ENCODE measurements around the gene ICAM5.
"Not testable (repeated sequence)": the region's sequence is repeated elsewhere in the genome, so short reads cannot be mapped to it uniquely, and the experiment has no call there.

Gene ICAM5

DNA sequence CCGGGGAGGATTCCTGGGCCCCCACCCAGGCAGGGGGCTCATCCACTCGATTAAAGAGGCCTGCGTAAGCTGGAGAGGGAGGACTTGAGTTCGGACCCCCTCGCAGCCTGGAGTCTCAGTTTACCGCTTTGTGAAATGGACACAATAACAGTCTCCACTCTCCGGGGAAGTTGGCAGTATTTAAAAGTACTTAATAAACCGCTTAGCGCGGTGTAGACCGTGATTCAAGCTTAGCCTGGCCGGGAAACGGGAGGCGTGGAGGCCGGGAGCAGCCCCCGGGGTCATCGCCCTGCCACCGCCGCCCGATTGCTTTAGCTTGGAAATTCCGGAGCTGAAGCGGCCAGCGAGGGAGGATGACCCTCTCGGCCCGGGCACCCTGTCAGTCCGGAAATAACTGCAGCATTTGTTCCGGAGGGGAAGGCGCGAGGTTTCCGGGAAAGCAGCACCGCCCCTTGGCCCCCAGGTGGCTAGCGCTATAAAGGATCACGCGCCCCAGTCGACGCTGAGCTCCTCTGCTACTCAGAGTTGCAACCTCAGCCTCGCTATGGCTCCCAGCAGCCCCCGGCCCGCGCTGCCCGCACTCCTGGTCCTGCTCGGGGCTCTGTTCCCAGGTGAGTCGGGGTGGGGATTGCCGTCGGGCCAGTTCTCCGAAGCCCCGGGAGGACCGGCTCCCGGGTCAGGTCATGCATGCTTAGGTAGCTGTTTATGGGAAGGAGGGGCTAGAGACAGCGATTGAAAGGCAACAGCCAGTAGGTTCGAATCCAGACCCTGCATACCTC, 18.9 kb upstream of the ICAM5 start, which contains the start of gene ICAM1:
Gene ICAM1, plus strand, starts transcription at position 505 of the 779 bp plus-strand sequence. Its CDS starts 40 bp downstream, at position 545.
- TF ChIP-seq, protein P1, sequence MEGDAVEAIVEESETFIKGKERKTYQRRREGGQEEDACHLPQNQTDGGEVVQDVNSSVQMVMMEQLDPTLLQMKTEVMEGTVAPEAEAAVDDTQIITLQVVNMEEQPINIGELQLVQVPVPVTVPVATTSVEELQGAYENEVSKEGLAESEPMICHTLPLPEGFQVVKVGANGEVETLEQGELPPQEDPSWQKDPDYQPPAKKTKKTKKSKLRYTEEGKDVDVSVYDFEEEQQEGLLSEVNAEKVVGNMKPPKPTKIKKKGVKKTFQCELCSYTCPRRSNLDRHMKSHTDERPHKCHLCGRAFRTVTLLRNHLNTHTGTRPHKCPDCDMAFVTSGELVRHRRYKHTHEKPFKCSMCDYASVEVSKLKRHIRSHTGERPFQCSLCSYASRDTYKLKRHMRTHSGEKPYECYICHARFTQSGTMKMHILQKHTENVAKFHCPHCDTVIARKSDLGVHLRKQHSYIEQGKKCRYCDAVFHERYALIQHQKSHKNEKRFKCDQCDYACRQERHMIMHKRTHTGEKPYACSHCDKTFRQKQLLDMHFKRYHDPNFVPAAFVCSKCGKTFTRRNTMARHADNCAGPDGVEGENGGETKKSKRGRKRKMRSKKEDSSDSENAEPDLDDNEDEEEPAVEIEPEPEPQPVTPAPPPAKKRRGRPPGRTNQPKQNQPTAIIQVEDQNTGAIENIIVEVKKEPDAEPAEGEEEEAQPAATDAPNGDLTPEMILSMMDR (IDR thresholded peaks at IDR 0.05; ENCODE audit: borderline replicate concordance, insufficient read depth, low read depth, low read length) = peak; percentile 29; the same call in 1 of the 2 replicates
- peak within 1 kb of the TSS; percentile 81 for H3K4me3 ChIP-seq (ENCODE audit: low read depth, low read length)

DNA sequence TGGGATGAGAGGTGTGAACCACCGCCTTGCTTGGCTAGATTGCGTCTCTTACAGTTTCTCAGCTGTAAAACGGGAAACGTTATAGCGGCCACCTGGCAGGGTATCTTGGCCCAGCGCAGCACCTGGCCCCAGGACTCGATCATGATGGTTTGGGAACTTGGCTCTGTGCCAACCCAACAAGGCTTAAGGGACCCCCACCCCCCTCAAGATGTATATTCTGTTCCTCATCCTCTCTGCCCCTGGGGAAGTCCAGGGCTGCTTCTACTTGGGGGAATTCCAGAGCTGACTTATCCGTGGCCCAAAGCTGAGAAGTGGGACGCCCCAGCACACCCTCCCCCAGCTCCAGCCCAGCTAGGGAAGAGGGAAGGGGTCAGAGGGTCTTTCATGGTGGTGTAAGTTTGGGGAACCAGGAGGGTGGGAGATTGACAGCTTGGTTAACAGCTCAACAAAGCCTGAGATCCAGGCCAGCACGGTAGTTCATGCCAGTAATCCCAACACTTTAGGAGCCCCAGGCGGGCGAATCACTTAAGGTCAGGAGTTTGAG, 18.1 kb upstream of the ICAM5 start:
- H3K4me3 ChIP-seq (ENCODE audit: low read depth, low read length) = peak overlapping the region; percentile 81
- TF ChIP-seq, protein P1 (IDR thresholded peaks at IDR 0.05; ENCODE audit: borderline replicate concordance, insufficient read depth, low read depth, low read length) = no peak

DNA sequence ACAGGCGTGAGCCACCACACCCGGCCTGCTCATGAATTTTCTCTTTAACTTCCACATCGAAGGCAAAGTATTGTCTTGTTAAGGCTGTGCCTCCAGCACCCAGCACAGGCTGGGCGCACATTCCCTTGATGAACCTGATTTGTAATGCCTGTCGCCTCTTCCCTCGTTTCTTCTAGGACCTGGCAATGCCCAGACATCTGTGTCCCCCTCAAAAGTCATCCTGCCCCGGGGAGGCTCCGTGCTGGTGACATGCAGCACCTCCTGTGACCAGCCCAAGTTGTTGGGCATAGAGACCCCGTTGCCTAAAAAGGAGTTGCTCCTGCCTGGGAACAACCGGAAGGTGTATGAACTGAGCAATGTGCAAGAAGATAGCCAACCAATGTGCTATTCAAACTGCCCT, 15.2 kb upstream of the ICAM5 start:
- H3K4me3 ChIP-seq (ENCODE audit: low read depth, low read length) = peak overlapping the region; percentile 1
- TF ChIP-seq, protein P1 (IDR thresholded peaks at IDR 0.05; ENCODE audit: borderline replicate concordance, insufficient read depth, low read depth, low read length) = no peak

DNA sequence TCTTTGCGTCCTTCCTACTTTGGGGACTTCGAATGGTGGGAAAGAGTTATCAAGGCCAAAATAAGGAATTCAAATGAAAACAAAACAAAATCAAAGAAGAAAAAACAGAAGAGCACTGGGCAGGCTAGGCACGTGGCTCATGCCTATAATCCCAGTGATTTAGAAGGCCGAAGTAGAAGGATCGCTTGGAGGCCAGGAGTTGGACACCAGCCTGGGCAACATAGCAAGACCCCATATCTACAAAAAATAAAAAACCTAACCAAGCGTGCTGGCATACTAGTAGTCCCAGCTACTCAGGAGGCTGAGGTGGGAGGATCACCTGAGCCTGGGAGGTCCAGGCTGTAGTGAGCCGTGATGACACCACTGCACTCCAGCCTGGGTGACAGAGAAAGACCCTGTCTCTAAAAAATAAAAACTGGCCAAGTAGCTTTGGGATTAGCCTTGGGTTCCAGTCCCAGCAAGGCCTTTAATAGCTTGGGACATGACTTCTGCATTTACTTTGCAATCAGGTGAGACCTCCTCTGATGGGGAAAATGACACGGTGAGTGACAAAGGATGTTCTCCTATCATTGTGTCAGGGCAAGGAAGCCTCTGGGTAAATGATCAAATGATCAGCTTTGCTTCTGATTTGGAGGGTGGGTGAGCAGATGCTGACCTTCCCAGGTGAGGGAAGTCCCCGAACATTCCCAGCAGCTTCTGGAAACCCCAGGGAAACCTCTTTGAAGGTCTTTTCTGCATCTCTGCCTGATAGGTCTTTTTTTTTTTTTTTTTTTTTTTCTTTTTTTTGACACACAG, 11.8 kb upstream of the ICAM5 start:
- no peak overlapping the region for H3K4me3 ChIP-seq (ENCODE audit: low read depth, low read length)
- TF ChIP-seq, protein P1 (IDR thresholded peaks at IDR 0.05; ENCODE audit: borderline replicate concordance, insufficient read depth, low read depth, low read length) = no peak

DNA sequence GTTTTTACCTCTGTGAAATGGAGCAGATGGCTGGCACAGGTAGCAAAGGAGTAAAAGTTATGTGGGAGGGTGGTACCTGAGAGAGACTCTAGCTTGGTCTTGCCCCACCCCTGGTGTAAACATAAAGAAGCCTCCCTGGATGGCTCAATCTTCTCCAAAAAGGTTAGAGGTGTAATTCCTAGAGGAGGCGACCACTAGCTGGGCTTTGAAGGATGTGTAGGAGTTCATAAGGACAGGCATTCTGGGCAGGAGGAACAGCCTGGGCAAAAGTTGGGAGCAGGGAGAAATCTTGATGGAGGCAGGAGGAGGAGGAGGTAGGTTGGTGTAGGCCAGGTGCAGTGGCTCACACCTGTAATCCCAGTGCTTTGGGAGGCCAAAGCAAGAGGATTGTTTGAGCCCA, 10.8 kb upstream of the ICAM5 start:
- TF ChIP-seq, protein P1 (IDR thresholded peaks at IDR 0.05; ENCODE audit: borderline replicate concordance, insufficient read depth, low read depth, low read length) = no peak
- no peak overlapping the region for H3K4me3 ChIP-seq (ENCODE audit: low read depth, low read length)

DNA sequence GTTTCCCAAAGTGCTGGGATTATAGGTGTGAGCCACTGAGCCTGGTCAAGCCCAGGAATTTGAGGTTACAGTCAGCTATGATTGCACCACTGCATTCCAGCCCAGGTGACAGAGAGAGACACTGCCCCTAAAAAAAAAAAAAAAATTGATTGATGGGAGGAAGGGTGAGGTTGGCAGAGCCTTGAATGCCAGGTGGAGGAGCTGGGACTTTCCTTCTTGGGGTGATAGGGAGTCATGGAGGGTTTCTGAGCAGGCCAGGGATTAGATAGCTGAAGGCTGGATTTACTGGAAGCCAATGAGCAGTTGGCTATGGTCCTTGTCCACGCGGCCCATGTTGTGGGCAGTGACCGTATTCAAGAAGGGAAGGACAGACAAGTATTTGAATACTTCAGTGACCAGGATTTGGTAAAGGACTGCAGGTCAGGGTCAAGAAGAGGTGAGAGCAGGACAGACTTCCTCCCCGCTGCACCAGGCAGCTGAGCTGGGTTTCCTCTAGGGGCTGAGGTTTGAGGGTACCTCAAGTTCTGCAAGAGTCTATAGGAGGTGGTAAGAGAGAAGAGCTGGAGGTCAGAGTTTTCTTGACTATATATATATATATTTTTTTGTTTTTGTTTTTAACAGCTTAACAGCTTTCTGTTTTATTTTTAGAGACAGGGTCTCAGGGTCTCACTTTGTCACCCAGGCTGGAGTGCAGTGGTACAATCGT, 9.9 kb upstream of the ICAM5 start:
- H3K4me3 ChIP-seq (ENCODE audit: low read depth, low read length) = no peak overlapping the region
- TF ChIP-seq, protein P1 (IDR thresholded peaks at IDR 0.05; ENCODE audit: borderline replicate concordance, insufficient read depth, low read depth, low read length) = no peak

DNA sequence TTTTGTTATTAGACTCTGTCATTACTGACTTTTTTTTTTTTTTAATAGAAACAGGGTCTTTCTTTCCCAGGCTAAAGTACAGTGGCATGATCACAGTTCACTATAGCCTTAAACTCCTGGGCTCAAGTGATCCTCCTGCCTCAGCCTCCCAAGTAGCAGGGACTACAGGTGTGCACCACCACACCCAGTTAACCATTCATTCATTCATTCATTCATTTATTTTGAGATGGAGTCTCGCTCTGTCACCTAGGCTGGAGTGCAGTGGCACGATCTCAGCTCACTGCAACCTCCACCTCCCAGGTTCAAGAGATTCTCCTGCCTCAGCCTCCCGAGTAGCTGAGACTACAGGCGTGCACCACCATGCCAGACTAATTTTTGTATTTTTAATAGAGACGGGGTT, 7.7 kb upstream of the ICAM5 start:
- not testable (repeated sequence) for H3K4me3 ChIP-seq (ENCODE audit: low read depth, low read length)

Measured in GM12875 (cell line).